B cell (primary cell): ENCODE measurements around the gene NPAS3. TPM values are rescaled to one million over a fixed set of nuclear protein-coding genes. Genes with fewer than 3 reads are reported as not detected.

Experiments
- ATAC-seq: fragments of 200-7000 bp; cut with Tn5 transposase; one replicate; pipeline ENCODE4 v1.10.0; 2021; ENCODE audit warnings: low read depth, mild to moderate bottlenecking, moderate number of reproducible peaks, moderate library complexity
- CTCF ChIA-PET: fragments of 350-600 bp; sonication (Branson Sonifier 250); formaldehyde crosslinking; loops from one replicate; lab custom pipeline; 2021; ENCODE audit warnings: antibody characterized with exemption, inconsistent platforms; lab: Charles Lee
- POLR2A ChIA-PET: fragments of 350-600 bp; sonication (Branson Sonifier 250); formaldehyde crosslinking; loops from one replicate; lab custom pipeline; 2021; ENCODE audit warnings: antibody characterized with exemption; lab: Charles Lee
- DNase-seq: peaks from one replicate; pipeline ENCODE4 v3.0.0; 2013
- H2AFZ ChIP-seq: 2 replicates; pipeline ENCODE4 v1.6.1; 2012; ENCODE audit warnings: mild to moderate bottlenecking, low read depth, low read length; ENCODE audit not compliant: insufficient read depth, poor library complexity, severe bottlenecking
- H3K27ac ChIP-seq, 2 donors: 1 replicate in 1 of 2; 2 replicates in 1 of 2; pipeline ENCODE4 v1.5.1; 2012 to 2013; ENCODE audit warnings: low read length in 2 of 2, mild to moderate bottlenecking in 2 of 2, moderate library complexity in 1 of 2
- H3K27me3 ChIP-seq, 4 experiments: fragments of 200-600 bp in 1 of 4; sonication (generic) in 1 of 4; replicated peaks in 1 of 4; 1 replicate in 2 of 4; 2 replicates in 2 of 4; pipeline versions ENCODE4 v1.6.1 to v1.7.0; 2013 to 2016; ENCODE audit warnings: low read length in 3 of 4, mild to moderate bottlenecking in 2 of 4, mixed read lengths in 1 of 4, moderate library complexity in 1 of 4; ENCODE audit not compliant: insufficient read depth in 4 of 4, control insufficient read depth in 3 of 4; ENCODE audit errors: control extremely low read depth in 1 of 4
- H3K36me3 ChIP-seq, 2 experiments: replicated peaks in 1 of 2; 1 replicate in 1 of 2; 2 replicates in 1 of 2; pipeline versions ENCODE4 v1.6.1 to v1.7.1; 2013; ENCODE audit warnings: low read length in 1 of 2; ENCODE audit not compliant: insufficient read depth in 2 of 2, control insufficient read depth in 1 of 2; ENCODE audit errors: control extremely low read depth in 1 of 2, extremely low read depth in 1 of 2
- H3K4me1 ChIP-seq, 2 donors: fragments of 200-600 bp in 1 of 2; sonication (generic) in 1 of 2; 1 replicate in 1 of 2; 2 replicates in 1 of 2; pipeline versions ENCODE4 v1.5.1 to v1.6.1; 2013 to 2017; ENCODE audit warnings: low read length in 2 of 2; ENCODE audit not compliant: control insufficient read depth in 2 of 2, insufficient read depth in 2 of 2
- H3K4me2 ChIP-seq: replicated peaks from 2 replicates; pipeline ENCODE3; 2012; ENCODE audit warnings: mild to moderate bottlenecking, low read depth, low read length; ENCODE audit not compliant: poor library complexity, severe bottlenecking
- H3K4me3 ChIP-seq, 5 experiments: fragments of 200-600 bp in 1 of 5; sonication (generic) in 1 of 5; 1 replicate in 3 of 5; 2 replicates in 2 of 5; pipeline versions ENCODE4 v1.5.1 to v1.7.0; 2011 to 2016; ENCODE audit warnings: low read length in 4 of 5, mild to moderate bottlenecking in 4 of 5, low read depth in 2 of 5, control low read depth in 1 of 5, moderate library complexity in 1 of 5; ENCODE audit not compliant: insufficient read depth in 1 of 5; ENCODE audit errors: control extremely low read depth in 1 of 5, extremely low read depth in 1 of 5
- H3K79me2 ChIP-seq: fragments of 200-600 bp; sonication (generic); one replicate; pipeline ENCODE4 v1.6.0; 2016; ENCODE audit warnings: low read length; ENCODE audit not compliant: control insufficient read depth, insufficient read depth
- H3K9ac ChIP-seq: fragments of 200-600 bp; sonication (generic); 2 replicates; pipeline ENCODE4 v1.6.1; 2017; ENCODE audit warnings: mild to moderate bottlenecking, low read length, moderate library complexity
- H3K9me3 ChIP-seq, 3 donors: one replicate each; pipeline versions ENCODE4 v1.6.1 to v1.7.1; 2013; ENCODE audit warnings: low read length in 2 of 3; ENCODE audit not compliant: control insufficient read depth in 2 of 3, insufficient read depth in 1 of 3; ENCODE audit errors: control extremely low read depth in 1 of 3
- H4K20me1 ChIP-seq: 2 replicates; pipeline ENCODE4 v1.6.0; 2012; ENCODE audit warnings: mild to moderate bottlenecking, low read length; ENCODE audit not compliant: insufficient read depth, control insufficient read depth, poor library complexity, severe bottlenecking
- H3K27ac Mint-ChIP-seq: one replicate; pipeline ENCODE4 v1.8.0; 2021; ENCODE audit warnings: mixed read lengths
- H3K27me3 Mint-ChIP-seq: one replicate; pipeline ENCODE4 v1.8.0; 2021; ENCODE audit warnings: mixed read lengths
- H3K4me1 Mint-ChIP-seq: one replicate; pipeline ENCODE4 v1.8.0; 2021; ENCODE audit warnings: mixed read lengths
- H3K4me3 Mint-ChIP-seq: one replicate; pipeline ENCODE4 v1.8.0; 2021; ENCODE audit warnings: mixed read lengths
- H3K9me3 Mint-ChIP-seq: one replicate; pipeline ENCODE4 v1.8.0; 2022; ENCODE audit warnings: mixed read lengths; ENCODE audit not compliant: insufficient read depth
- CTCF ChIP-seq: fragments of 200-600 bp; IDR thresholded peaks from one replicate; pipeline ENCODE4 v1.8.0; 2022; ENCODE audit warnings: antibody characterized with exemption, mild to moderate bottlenecking
- EZH2 ChIP-seq: IDR thresholded peaks from 2 replicates; pipeline ENCODE4 v1.6.1; 2012; ENCODE audit warnings: borderline replicate concordance, low read depth, mild to moderate bottlenecking, moderate library complexity, low read length; ENCODE audit not compliant: insufficient read depth, poor library complexity, severe bottlenecking
- WGBS: methylation state at CpG from one replicate; pipeline ENCODE4 v1.1.5; 2013; ENCODE audit warnings: missing lambda C conversion rate; ENCODE audit not compliant: insufficient coverage; 5-methylcytosine and 5-hydroxymethylcytosine counted together
- intact Hi-C: fragments of 100-400 bp; cut with micrococcal nuclease; formaldehyde crosslinking; loops from one replicate; pipeline ENCODE4 v1.10.0; 2022
- polyA plus RNA-seq: library from polyadenylated mRNA; depleted of rRNA; stranded (reverse); fragments of >200 nt; gene quantifications from 2 replicates; pipeline ENCODE4 v1.2.3, GENCODE V29; 2012
- total RNA-seq, 2 donors: library from RNA; stranded (reverse); fragments of 120-200 nt in 1 of 2; gene quantifications; 1 replicate in 1 of 2; 2 replicates in 1 of 2; pipeline versions ENCODE4 v1.2.3 to v1.2.4, GENCODE V29; 2013 to 2022

Gene NPAS3
- total and polyA plus RNA-seq, 2 donors (not counting 1 experiment from before 2014, with no cell fraction given): not detected

DNA sequence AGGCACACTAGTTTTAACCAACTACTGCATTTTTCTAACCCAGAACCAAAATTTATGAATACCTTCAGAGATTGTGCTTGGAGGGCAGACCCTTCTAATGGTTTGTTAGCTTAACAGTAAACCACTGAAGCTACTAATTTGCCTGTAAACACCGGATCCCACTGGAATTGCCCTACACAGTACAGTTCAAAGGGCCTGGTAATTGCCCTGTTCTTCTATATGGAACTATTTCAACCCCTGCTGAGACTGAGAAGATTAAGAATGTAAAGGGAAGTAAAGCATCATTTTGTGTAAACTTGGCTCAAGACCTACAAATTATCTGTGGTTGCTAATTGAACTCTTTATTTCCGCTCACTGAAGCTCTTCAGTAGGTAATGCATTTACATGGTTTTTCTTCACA lies 468.1 kb downstream of the NPAS3 start:
- no peaks in the 10 kb centered on the region for H3K36me3 ChIP-seq
- intact Hi-C loops: no loop called here
- TF ChIP-seq EZH2 (no peak), CTCF (no peak)
- H3K4me1 ChIP-seq: no peaks in the 10 kb centered on the region
- H3K27me3 ChIP-seq: no peaks in the 10 kb centered on the region
- no peak overlapping the region for H3K27ac Mint-ChIP-seq
- no peaks in the 10 kb centered on the region for H3K79me2 ChIP-seq
- H3K4me3 ChIP-seq: no peak overlapping the region
- H2AFZ ChIP-seq: no peak overlapping the region
- H3K9me3 Mint-ChIP-seq: peaks cover 2% of the 10 kb centered on the region
- no peak overlapping the region for H3K4me2 ChIP-seq
- H3K9me3 ChIP-seq: no peaks in the 10 kb centered on the region
- H3K9ac ChIP-seq: no peak overlapping the region
- no peak for DNase-seq
- H3K27me3 Mint-ChIP-seq: no peaks in the 10 kb centered on the region
- H4K20me1 ChIP-seq: no peaks in the 10 kb centered on the region
- no peaks in the 10 kb centered on the region for H3K4me1 Mint-ChIP-seq
- no peak overlapping the region for H3K4me3 Mint-ChIP-seq
- ChIA-PET CTCF (no interaction called here), POLR2A (no interaction called here)
- 92% methylated on average over 2 of the region's 2 CpGs for WGBS
- no peak overlapping the region for H3K27ac ChIP-seq
- no peak for ATAC-seq

DNA sequence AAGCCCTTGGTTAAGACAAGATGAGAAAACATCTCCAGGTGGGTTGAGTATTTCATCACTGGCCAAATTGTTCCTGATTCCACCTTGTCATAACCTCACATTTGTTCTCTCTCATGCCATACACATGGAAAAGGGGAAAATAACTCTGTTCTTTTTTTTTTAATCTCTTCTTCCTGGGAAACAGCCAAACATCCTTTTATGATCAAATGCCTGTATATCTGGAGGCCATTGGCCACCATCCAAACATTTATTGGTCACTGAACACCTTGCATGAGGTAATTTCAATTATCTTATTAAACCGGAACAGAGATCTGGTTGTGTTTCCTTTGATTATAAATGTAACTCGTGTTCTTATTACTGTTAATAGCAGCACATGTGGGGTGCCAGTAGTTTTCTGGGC lies 469.6 kb downstream of the NPAS3 start:
- Histone ChIP-seq H3K79me2 (no peaks in the 10 kb centered on the region), H3K9me3 (no peaks in the 10 kb centered on the region), H3K4me3 (no peak overlapping the region), H3K4me2 (no peak overlapping the region), H2AFZ (no peak overlapping the region), H3K27me3 (no peaks in the 10 kb centered on the region), H4K20me1 (no peaks in the 10 kb centered on the region), H3K36me3 (no peaks in the 10 kb centered on the region), H3K9ac (no peak overlapping the region), H3K27ac (no peak overlapping the region), H3K4me1 (no peaks in the 10 kb centered on the region)
- Mint-ChIP-seq H3K27me3 (no peaks in the 10 kb centered on the region), H3K27ac (no peak overlapping the region), H3K4me1 (no peaks in the 10 kb centered on the region), H3K4me3 (no peak overlapping the region), H3K9me3 (peaks cover 2% of the 10 kb centered on the region)
- ChIA-PET CTCF (no interaction called here), POLR2A (no interaction called here)
- no peak for TF ChIP-seq CTCF
- no peak for TF ChIP-seq EZH2
- DNase-seq (no peak), ATAC-seq (no peak)
- intact Hi-C loops: no loop called here
- 88% methylated on average over 2 of the region's 2 CpGs for WGBS
